Keratinocyte (primary cell): Measurements from ENCODE around the gene RPRML. TPM values are rescaled to one million over a fixed set of nuclear protein-coding genes. Genes with fewer than 3 reads are reported as not detected.

Source experiments
- DNase-seq: peaks from one replicate; pipeline ENCODE4 v3.0.0-alpha.2; 2011; ENCODE audit warnings: low read depth, missing footprints, low spot score
- FAIRE-seq: peaks from 2 replicates; lab custom pipeline; 2011; peaks lifted over from hg19 to GRCh38; lab: Jason Lieb, UNC
- H2AFZ ChIP-seq: 2 replicates; pipeline ENCODE4 v1.6.0; 2012; ENCODE audit warnings: low read length, control low read depth, inconsistent platforms; ENCODE audit not compliant: control insufficient read depth
- H3K27ac ChIP-seq: 2 replicates; pipeline ENCODE4 v1.5.1; 2011; ENCODE audit warnings: low read length; ENCODE audit not compliant: control insufficient read depth, insufficient read depth
- H3K27me3 ChIP-seq: 3 replicates; pipeline ENCODE4 v1.6.0; 2011; ENCODE audit warnings: low read length; ENCODE audit not compliant: control insufficient read depth, insufficient read depth; ENCODE audit errors: extremely low read depth
- H3K36me3 ChIP-seq, 2 experiments: 2 replicates in 1 of 2; 3 replicates in 1 of 2; pipeline ENCODE4 v1.5.1; 2011; ENCODE audit warnings: low read length in 2 of 2, mild to moderate bottlenecking in 1 of 2; ENCODE audit not compliant: control insufficient read depth in 2 of 2, insufficient read depth in 2 of 2; ENCODE audit errors: extremely low read depth in 1 of 2
- H3K4me1 ChIP-seq: 3 replicates; pipeline ENCODE4 v1.5.1; 2011; ENCODE audit warnings: low read length; ENCODE audit not compliant: control insufficient read depth, insufficient read depth; ENCODE audit errors: extremely low read depth
- H3K4me2 ChIP-seq: 3 replicates; pipeline ENCODE4 v1.6.0; 2011; ENCODE audit warnings: low read depth, low read length; ENCODE audit not compliant: control insufficient read depth, insufficient read depth; ENCODE audit errors: extremely low read depth
- H3K4me3 ChIP-seq, 3 experiments: fragments of 200-600 bp in 1 of 3; sonication (generic) in 1 of 3; 2 replicates in 2 of 3; 3 replicates in 1 of 3; pipeline ENCODE4 v1.5.1; 2011 to 2016; ENCODE audit warnings: low read length in 3 of 3, mild to moderate bottlenecking in 3 of 3, control low read depth in 2 of 3, inconsistent platforms in 1 of 3, low read depth in 1 of 3, mixed read lengths in 1 of 3, mixed run types in 1 of 3, moderate library complexity in 1 of 3; ENCODE audit not compliant: control insufficient read depth in 2 of 3, insufficient read depth in 2 of 3; ENCODE audit errors: extremely low read depth in 1 of 3
- H3K79me2 ChIP-seq: 2 replicates; pipeline ENCODE4 v1.6.0; 2012; ENCODE audit warnings: low read length; ENCODE audit not compliant: control insufficient read depth, insufficient read depth
- H3K9ac ChIP-seq: 3 replicates; pipeline ENCODE4 v1.6.0; 2011; ENCODE audit warnings: low read length; ENCODE audit not compliant: control insufficient read depth, insufficient read depth; ENCODE audit errors: extremely low read depth
- H3K9me1 ChIP-seq: 3 replicates; pipeline ENCODE4 v1.6.0; 2011; ENCODE audit warnings: low read length; ENCODE audit not compliant: control insufficient read depth, insufficient read depth; ENCODE audit errors: extremely low read depth
- H3K9me3 ChIP-seq: 2 replicates; pipeline ENCODE4 v1.5.1; 2012; ENCODE audit warnings: low read depth, low read length; ENCODE audit not compliant: control insufficient read depth
- H4K20me1 ChIP-seq: 3 replicates; pipeline ENCODE4 v1.6.0; 2011; ENCODE audit warnings: low read length; ENCODE audit not compliant: control insufficient read depth, insufficient read depth; ENCODE audit errors: extremely low read depth
- CTCF ChIP-seq, 3 experiments: IDR thresholded peaks in 1 of 3; conservative IDR thresholded peaks in 1 of 3; optimal IDR thresholded peaks in 1 of 3; 2 replicates in 2 of 3; 3 replicates in 1 of 3; pipeline versions ENCODE3 to v1.5.1; 2011; ENCODE audit warnings: low read length in 3 of 3, mild to moderate bottlenecking in 3 of 3, moderate library complexity in 2 of 3, control low read depth in 1 of 3, inconsistent platforms in 1 of 3; ENCODE audit not compliant: insufficient read depth in 2 of 3; ENCODE audit errors: extremely low read depth in 1 of 3
- EZH2 ChIP-seq: IDR thresholded peaks from one replicate; pipeline ENCODE4 v1.6.1; 2012; ENCODE audit warnings: inconsistent platforms, mild to moderate bottlenecking, low read length, moderate library complexity
- dilution Hi-C: fragments of 300-500 bp; cut with MboI; formaldehyde crosslinking; loops from one replicate; pipeline ENCODE4 v1.7.0; 2020; ENCODE audit warnings: low sequenced_read_pairs; ENCODE audit not compliant: extremely low pct_ligation_motif_present
- polyA plus RNA-seq, 5 experiments: library from polyadenylated mRNA; depleted of rRNA in 3 of 5; stranded (reverse) in 3 of 5; stranded (forward) in 1 of 5; unstranded in 1 of 5; fragments of >200 nt; gene quantifications; 1 replicate in 1 of 5; 2 replicates in 3 of 5; 3 replicates in 1 of 5; pipeline versions ENCODE4 v1.2.1 to v1.2.3, GENCODE V29; 2011 to 2012; ENCODE audit warnings: missing spikeins in 2 of 5, low read depth in 1 of 5, low replicate concordance in 1 of 5

The RPRML gene
- polyA plus RNA-seq, 1 donor (not counting 4 experiments of a cell fraction or from before 2014, with no cell fraction given) = not detected

- H3K4me3 ChIP-seq = no peak overlapping the region
- no peaks in the 10 kb centered on the region for H3K4me1 ChIP-seq
- H4K20me1 ChIP-seq = peaks cover 3% of the 10 kb centered on the region
- no peak overlapping the region for H3K4me2 ChIP-seq
- no peaks in the 10 kb centered on the region for H3K9me3 ChIP-seq
- H2AFZ ChIP-seq = no peak overlapping the region
- dilution Hi-C loops = no loop called here
- H3K27me3 ChIP-seq = no peaks in the 10 kb centered on the region
- no peaks in the 10 kb centered on the region for H3K9me1 ChIP-seq
- H3K27ac ChIP-seq = no peak overlapping the region
- peak; percentile 76 for FAIRE-seq
- peaks cover 14 to 23% of the 10 kb centered on the region in 2 experiments for H3K36me3 ChIP-seq
- TF ChIP-seq CTCF (optimal IDR thresholded peaks at IDR 0.05 in 1 of 3, IDR thresholded peaks at IDR 0.05 in 1 of 3, conservative IDR thresholded peaks at IDR 0.05 in 1 of 3; ENCODE audit: extremely low read depth in 1 of 3, insufficient read depth in 2 of 3, low read length in 3 of 3) (peak; percentile 91 to 97 (median 94)), EZH2 (no peak)
- DNase-seq = no peak
- H3K79me2 ChIP-seq = no peaks in the 10 kb centered on the region
- no peak overlapping the region for H3K9ac ChIP-seq
Measured at GRCh38 chr17:46942441-46943217, 36.4 kb downstream of the RPRML start.

- DNase-seq = no peak
Measured at GRCh38 chr17:46940692-46941404, 38.2 kb downstream of the RPRML start.

More at GRCh38 chr17:46940692-46941404, 38.2 kb downstream of the RPRML start:
- peaks cover 3% of the 10 kb centered on the region for H4K20me1 ChIP-seq
- H2AFZ ChIP-seq = no peak overlapping the region
- no peak for TF ChIP-seq EZH2
- peak; percentile 86 to 96 (median 92) for TF ChIP-seq CTCF (optimal IDR thresholded peaks at IDR 0.05 in 1 of 3, IDR thresholded peaks at IDR 0.05 in 1 of 3, conservative IDR thresholded peaks at IDR 0.05 in 1 of 3; ENCODE audit: extremely low read depth in 1 of 3, insufficient read depth in 2 of 3, low read length in 3 of 3)
- peaks cover 23 to 33% of the 10 kb centered on the region in 2 experiments for H3K36me3 ChIP-seq
- no peak overlapping the region for H3K4me2 ChIP-seq
- dilution Hi-C loops = no loop called here
- H3K9me3 ChIP-seq = no peaks in the 10 kb centered on the region
- peak; percentile 29 for FAIRE-seq
- H3K9ac ChIP-seq = no peak overlapping the region
- no peak overlapping the region for H3K27ac ChIP-seq
- no peaks in the 10 kb centered on the region for H3K27me3 ChIP-seq
- H3K4me1 ChIP-seq = no peaks in the 10 kb centered on the region
- H3K4me3 ChIP-seq = no peak overlapping the region
- H3K9me1 ChIP-seq = no peaks in the 10 kb centered on the region
- H3K79me2 ChIP-seq = no peaks in the 10 kb centered on the region
